Hepatocyte (in vitro differentiated cells): ENCODE results near the gene TXNRD2.

Experiments used
- EZH2phosphoT487 ChIP-seq: fragments of 200-600 bp; sonication (generic); IDR thresholded peaks from one replicate; pipeline ENCODE4 v1.6.1; 2018; ENCODE audit warnings: antibody characterized with exemption, mild to moderate bottlenecking, low read depth, moderate library complexity; ENCODE audit not compliant: unreplicated experiment, severe bottlenecking
- TF ChIP-seq, protein P1 (sequence below): fragments of 200-600 bp; sonication (generic); IDR thresholded peaks from 2 replicates; pipeline ENCODE4 v1.5.1; 2016; ENCODE audit warnings: antibody characterized with exemption, mild to moderate bottlenecking; ENCODE audit not compliant: poor library complexity

DNA sequence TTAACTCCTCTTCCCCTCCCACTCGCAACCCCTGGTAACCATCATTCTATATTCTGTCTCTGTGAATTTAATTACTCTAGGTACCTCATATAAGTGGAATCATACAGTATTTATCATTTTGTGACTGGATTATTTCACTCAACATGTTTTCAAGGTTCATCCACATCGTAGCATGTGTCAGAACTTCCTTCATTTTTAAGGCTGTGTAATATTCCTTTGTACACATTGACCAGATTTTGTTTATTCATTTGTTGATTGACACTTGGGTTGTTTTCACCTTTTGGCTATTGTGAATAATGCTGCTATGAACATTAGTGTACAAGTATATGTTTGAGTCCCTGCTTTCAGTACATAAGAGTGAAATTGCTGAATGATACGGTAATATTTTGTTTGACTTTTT lies 84.2 kb downstream of the TXNRD2 start:
- TF ChIP-seq, protein P1, sequence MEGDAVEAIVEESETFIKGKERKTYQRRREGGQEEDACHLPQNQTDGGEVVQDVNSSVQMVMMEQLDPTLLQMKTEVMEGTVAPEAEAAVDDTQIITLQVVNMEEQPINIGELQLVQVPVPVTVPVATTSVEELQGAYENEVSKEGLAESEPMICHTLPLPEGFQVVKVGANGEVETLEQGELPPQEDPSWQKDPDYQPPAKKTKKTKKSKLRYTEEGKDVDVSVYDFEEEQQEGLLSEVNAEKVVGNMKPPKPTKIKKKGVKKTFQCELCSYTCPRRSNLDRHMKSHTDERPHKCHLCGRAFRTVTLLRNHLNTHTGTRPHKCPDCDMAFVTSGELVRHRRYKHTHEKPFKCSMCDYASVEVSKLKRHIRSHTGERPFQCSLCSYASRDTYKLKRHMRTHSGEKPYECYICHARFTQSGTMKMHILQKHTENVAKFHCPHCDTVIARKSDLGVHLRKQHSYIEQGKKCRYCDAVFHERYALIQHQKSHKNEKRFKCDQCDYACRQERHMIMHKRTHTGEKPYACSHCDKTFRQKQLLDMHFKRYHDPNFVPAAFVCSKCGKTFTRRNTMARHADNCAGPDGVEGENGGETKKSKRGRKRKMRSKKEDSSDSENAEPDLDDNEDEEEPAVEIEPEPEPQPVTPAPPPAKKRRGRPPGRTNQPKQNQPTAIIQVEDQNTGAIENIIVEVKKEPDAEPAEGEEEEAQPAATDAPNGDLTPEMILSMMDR: no peak
- no peak for TF ChIP-seq EZH2phosphoT487
